Skeletal muscle cell (primary cell): Measurements from ENCODE around the gene LARGE1.
A peak's percentile ranks its signal among the peaks of the same experiment; 100 is the strongest.

Experiments used
- DNase-seq: peaks from one replicate; pipeline ENCODE4 v3.0.0-alpha.2; 2010; ENCODE audit warnings: low read depth
- H3K4me3 ChIP-seq: 2 replicates; pipeline ENCODE4 v1.5.1; 2011; ENCODE audit warnings: low read depth, mild to moderate bottlenecking, control low read depth, low read length, moderate library complexity

Gene LARGE1

DNA sequence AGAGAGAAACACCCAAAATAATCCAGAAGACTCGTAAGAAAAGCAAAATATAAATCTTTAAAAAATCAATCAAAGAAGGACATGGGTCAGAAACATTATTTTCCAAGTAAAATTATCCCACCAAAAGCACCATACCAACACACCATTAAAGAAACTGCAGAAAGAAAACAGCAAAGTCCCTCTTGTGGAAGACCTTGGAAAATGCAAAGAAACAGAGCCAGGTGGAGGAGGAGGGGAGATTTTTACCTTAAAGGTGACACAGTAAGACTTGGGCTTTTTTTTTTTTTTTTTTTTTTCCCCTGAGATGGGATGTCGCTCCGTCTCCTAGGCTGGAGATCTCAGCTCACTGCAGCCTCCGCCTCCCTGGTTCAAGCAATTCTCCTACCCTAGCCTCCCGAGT is 123.8 kb downstream of the LARGE1 start:
- no peak for DNase-seq
- H3K4me3 ChIP-seq, result no peak overlapping the region

DNA sequence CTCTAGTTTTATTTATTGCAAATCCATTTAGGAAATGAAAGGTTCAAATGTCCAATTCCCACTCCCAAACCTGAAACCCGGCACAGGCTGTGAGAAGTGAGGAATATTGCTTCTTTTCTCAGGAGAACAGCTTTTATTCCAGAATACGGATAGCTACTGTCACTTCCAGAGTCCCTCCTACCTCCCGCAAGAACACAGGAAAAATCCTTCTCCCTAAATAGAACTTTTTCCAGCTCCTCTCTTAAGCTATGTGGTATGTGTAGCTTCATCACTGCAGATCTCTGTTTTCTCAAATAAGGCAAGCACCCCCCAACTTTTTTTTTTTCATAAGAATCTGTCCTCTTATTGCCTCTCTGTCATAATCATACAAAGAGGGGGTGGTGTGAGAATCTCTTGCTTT is 126.8 kb downstream of the LARGE1 start:
- no peak for DNase-seq
- H3K4me3 ChIP-seq, result no peak overlapping the region

DNA sequence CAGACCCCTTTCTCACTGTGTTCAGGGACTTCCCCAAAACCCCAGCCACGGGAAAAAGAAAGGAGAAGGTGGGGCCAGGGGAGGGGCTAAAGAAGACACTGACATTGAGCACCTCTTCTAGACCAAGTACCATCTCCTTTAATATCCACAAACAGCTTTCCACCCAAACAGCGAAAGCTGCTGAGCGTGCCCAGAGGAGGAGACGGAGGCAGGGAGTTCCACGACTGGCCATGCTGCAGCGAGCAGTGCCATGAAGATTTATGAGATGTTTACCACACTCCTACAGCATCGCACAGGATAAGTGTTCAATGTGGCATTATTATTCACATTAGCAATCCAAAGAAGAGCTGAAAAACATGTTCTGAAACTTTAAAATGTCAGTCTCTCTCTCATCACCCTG is 127.4 kb downstream of the LARGE1 start:
- no peak for DNase-seq
- no peak overlapping the region for H3K4me3 ChIP-seq

DNA sequence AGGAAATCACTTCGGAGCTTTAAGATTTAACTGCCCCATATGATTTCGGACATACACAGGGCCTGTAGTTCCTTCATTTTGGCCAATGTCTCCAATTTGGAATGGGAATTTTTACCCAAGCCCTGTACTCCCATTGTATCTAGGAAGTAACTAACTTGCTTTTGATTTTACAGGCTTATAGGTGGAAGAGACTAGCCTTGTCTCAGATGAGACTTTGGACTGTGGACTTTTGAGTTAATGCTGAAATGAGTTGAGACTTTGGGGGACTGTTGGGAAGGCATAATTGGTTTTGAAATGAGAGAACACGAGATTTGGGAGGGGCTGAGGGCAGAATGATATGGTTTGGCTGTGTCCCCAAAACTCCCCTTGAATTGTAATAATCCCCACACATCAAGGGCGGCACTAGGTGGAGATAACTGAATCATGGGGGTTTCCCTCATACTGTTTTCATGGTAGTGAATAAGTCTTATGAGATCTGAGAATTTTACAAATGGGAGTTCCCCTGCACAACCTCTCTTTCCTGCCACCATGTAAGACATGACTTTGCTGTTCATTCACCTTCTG is 130.5 kb downstream of the LARGE1 start:
- H3K4me3 ChIP-seq, result no peak overlapping the region
- no peak for DNase-seq

DNA sequence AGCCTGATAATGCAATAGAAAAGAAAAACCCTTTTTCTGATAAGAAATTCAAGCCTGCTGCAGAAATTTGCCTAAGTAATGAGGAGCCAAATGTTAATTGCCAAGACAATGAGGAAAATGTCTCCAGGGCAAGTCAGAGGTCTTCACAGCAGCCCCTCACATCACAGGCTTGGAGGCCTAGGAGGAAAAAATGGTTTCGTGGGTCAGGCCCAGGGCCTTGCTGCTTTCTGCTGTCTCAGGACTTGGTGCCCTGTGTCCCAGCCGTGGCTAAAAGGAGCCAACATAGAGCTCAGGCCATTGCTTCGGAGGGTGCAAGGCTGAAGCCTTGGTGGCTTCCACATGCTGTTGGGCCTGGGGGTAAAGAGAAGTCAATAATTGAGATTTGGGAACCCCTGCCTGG is 131.3 kb downstream of the LARGE1 start:
- no peak for DNase-seq
- H3K4me3 ChIP-seq, result no peak overlapping the region

DNA sequence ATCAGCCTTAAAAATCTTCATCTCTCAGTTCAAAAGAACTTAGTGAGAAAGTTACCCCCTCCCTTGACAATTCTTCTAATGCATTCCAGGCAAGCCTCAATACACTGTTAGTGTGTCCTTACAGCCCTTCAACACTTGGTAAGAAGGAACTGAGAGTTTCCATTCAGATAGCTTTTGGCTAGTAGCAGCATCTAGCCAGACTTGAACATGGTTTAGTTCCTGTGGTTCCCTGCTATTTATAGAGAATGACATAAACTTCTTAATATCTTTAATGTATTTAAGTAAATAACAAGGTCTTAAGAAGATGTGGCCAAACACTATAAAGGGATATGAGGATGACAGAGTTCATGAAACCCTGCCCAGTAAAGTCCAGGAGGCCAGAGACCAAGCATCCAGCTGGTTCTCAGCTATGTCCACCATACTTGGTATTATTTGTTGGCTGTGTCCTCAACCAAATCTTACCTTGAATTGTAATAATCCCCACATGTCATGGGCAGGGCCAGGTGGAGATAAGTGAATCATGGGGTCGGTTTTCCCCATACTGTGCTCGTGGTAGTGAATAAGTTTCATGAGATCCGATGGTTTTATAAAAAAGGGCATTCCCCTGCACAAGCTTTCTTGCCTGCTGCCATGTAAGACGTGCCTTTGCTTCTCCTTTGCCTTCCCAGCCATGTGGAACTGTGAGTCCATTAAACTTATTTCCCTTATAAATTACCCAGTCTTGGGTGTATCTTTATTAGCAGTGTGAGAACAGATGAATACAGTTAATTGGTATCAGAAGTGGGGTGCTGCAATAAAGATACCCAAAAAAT is 132.4 kb downstream of the LARGE1 start:
- no peak for DNase-seq
- H3K4me3 ChIP-seq, result no peak overlapping the region

DNA sequence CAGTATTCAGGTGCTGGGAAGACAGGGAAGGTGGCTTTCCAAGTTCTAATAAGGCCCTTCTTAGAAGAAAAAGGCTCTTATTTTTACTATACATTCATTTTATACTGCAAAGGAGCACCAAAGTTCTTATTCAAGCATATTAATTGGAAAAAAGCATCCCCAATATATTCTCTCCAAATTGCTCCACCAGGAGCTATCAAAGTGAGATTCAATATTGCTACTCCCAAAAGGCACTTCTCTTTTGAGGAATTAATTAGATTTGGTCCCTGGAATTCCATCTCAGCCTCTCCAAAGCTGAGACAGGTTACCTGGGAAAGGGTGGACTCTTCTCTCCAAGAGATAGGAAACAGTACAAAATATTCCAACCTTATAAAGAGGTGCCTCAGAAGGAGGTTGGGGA is 134.1 kb downstream of the LARGE1 start:
- no peak overlapping the region for H3K4me3 ChIP-seq
- DNase-seq, result no peak

DNA sequence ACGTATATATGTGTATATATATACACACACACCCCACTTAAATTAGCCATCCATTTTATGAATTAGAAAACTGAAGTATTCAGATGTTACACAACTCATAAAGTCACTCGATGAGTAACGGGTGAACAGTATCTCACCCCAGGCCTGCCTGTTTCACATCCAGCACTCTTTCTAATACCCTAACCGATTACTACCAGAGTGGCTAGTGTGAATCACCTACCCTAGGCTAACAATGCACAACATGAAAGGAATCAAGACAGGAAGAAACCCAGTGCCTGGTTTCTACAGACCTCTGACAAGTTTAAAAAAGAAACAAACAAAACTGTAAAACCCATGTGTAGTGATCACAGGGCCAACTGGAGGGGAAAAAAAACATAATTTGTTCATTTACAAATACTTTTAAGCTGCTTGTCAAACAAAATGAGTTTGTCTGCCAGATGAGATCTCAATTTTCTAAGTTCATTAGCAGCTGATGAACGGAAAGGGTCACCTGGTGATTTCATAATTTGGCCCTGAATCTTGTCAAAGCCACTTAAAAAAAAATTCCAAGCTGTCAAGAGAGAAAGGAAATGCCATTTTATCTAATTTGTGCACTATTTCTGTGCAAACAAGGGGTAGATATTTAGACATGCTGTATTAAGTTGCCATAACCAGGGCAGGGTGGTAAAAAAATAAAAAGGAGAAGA is 134.8 kb downstream of the LARGE1 start:
- H3K4me3 ChIP-seq, result no peak overlapping the region
- DNase-seq, result peak; percentile 11

DNA sequence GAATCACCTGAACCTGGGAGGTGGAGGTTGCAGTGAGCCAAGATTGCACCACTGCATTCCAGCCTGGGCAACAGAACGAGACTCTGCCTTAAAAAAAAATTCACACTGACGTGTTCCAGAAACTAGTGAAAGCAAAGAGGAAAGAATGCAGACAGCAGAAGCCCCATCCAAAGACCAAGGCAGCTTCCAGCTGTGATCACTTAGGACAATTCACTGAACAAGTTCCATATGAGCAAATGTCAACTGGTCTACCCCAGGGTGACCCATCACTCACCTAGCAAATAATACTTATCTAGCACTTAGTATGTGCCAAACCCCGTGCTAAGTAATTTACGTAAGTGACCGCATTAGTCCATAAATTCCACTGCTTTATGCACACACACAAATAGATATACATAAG is 138.9 kb downstream of the LARGE1 start:
- no peak for DNase-seq
- H3K4me3 ChIP-seq, result no peak overlapping the region

DNA sequence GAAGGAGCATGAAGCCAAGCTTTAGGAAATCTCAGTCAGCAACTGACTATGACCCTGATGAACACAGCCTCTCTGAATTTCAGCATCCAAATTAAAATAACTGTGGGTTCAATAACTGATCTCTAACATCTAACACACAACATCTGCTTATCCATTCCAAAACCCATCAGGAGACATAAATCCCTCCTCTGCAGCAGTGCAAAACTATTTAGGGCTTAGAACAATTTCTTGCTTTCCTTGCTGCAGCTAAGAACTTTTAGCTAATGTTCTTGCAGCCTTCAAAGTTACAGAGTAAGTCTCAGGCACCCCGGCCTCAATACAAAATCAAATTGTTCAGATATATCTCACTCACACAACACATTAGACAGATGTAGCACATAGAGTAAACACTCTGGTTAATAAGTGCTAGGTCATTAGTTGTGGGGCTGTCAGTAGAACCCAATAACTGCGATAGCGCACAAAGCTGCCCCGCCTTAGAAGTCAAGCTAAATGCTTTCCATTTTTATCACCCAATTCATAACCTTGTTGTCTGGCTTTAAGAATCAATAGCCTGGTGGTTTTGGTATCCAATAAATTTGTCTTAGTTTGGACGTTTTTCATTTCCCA is 139.6 kb downstream of the LARGE1 start:
- no peak for DNase-seq
- no peak overlapping the region for H3K4me3 ChIP-seq

DNA sequence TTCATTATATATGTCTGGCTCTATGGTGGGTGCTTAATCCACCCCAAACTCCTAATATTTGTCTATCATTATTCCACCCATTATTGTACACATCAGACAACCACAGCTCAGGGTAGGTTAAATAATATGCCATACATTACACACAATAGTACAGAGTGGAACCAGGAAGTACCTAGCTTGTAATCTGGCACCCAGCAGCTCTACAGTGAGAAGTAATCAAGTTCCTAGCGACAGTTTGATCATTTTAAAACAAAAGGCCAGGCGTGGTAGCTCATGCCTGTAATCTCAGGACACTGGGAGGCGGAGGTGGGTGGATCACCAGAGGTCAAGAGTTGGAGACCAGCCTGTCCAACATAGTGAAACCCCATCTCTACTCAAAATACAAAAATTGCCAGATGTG is 141.0 kb downstream of the LARGE1 start:
- DNase-seq, result no peak
- H3K4me3 ChIP-seq, result no peak overlapping the region

DNA sequence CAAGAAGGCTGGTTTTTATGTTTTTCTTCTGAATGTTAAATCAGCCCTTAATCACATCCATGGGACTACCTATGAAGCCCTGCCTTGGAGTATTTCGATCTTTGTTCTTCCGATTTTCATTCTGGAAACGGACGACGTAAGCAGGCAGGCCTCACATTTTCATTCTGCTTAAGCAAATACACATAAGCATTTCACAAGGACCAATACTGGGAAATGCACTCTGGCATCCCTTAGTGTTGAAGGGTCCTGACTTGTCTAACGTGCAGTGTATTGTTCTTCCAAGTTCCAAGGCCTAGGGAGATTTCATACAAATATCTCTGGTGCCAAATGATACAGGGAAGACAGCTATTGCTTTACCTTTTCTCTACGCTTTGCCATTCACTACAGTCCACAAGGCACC is 143.8 kb downstream of the LARGE1 start:
- H3K4me3 ChIP-seq, result no peak overlapping the region
- DNase-seq, result no peak

DNA sequence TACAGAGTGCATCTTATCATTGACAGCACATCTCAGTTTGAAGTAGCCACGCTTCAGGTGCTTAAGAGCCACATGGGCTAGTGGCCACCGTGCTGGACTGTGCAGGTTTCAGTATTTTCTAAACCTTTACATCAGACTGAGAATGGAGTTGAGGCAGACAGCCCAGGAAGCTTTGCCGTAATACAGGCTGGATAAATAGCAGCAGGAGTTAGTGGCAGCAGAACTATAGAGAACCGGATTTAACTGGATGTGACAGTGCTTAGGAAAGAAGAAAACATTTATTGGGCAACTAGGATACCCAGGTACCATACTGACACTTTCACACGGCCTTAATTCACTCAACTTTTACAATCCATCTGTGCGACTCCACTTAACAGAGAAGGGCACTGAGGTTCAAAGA is 145.5 kb downstream of the LARGE1 start:
- no peak overlapping the region for H3K4me3 ChIP-seq
- no peak for DNase-seq

DNA sequence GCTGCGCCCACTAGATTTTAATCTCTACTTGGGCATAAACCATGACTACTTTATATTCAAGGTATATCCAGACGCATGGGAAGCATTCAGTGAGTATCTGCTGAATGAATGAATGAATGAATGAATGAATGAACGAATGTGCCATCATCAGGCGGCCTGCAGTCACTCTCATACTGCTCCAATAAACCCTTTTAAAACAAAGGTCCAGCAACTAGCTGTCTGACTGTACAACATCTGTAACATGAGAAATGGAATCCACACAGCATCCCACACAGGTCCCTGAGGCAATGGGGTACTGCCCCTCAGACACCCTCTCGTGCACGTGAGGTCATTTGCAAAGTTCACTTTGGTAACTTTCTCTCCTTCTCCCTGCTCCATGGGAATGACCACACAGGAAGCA is 147.5 kb downstream of the LARGE1 start:
- H3K4me3 ChIP-seq, result no peak overlapping the region
- DNase-seq, result no peak

DNA sequence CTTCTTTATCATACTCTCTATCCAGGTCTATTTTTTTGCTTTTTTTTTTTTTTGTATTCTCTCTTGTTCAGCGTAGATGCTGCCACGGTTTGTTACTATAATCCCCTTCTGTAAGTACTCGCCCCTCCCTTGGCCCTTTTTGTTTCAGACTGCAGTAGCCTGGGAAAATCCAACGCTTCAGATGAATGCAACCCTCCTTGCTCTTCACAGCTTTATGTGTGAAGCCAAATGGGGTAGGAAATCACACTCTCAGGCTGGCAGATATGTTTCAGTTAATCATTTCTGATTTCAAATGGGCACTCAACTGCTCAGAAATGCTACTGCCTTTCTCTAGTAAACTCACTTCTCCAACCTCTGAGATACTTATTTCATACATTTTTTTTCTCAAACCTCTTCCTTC is 149.1 kb downstream of the LARGE1 start:
- H3K4me3 ChIP-seq, result no peak overlapping the region
- DNase-seq, result no peak

DNA sequence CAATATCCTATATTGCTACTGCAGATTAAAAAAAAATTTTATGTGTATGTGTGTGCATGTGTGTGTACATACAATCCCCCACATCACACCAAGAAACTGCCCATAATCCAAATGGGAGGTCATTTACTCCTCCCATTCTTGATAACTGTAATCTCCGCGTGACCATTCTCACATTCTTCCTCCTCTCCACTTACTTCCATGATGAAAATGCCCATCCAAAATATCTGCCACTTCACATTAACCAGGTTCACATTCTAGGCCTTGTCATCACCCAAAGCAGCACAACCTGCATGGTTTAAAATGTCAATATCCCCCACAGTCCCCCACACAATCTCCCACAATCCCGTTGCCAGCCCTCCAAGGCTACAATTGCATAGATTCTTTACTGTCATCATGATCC is 149.6 kb downstream of the LARGE1 start:
- DNase-seq, result no peak
- H3K4me3 ChIP-seq, result no peak overlapping the region

DNA sequence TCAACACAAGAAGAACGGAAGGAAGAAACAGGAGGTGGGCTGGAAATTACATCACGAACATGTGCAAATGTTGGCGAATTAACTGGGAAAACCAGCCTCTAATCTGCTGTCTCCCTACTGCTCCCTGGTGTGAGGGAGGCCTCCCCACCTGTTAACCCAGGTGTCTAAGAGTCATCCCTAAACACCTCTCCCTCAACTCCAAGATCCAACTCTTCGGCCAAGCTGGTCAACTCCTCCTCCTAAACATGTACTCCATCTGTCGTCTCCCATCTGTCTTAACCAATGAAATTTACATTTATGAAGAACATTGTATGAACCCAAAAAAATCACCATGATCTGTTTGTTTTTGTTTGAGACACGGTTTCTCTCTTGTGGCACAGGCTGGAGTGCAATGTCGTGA is 154.2 kb downstream of the LARGE1 start:
- H3K4me3 ChIP-seq, result no peak overlapping the region
- DNase-seq, result no peak

DNA sequence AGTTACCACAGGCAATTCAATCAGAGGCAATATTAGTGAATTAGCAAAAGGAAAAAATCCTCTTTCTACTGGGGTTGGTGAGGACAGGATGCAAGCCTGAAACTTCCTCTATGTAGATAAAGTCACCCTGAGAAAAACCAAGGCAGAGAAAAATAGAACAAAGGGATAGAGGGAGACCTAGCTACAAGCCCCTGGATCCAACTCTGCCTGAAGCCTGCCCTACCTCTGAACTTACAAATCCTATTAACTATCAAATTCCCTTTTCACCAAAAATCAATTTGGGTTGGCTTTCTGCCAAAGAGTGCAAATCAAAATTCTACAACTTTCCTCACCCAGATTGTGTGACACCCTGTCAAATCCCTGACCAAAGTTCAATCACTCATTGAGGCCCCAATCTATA is 161.3 kb downstream of the LARGE1 start:
- H3K4me3 ChIP-seq, result no peak overlapping the region
- DNase-seq, result no peak

DNA sequence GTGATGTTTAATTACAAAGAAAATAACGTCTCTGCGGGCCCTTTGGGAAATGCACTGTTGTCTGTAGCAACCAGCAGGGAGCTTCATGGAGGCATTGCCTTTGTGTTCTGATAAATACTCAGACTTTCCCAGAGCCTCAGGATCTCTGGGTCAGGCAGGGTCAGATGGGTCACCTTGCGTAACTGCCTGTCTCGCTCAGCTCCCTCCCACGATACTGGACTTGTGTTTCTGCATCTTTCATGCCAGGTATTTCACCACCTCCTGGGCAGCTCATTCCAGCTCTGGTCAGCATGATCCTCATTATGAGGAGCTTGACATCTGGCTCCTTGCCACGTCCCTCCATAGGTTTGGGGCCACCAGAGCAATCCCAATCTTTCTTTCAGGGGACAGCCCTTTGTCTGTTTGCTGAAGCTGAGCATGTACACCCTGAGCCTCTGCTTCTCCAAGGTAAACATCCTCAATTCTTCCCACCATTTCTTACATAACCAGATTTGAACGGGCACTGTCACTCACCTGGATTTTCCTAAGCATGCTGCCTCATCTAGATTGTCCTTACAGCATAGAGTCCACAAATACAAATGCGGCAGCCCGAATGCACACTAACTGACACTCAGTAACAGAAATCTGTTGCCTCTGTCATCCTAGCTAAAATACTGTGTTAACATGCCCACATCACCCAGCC is 162.3 kb downstream of the LARGE1 start:
- no peak for DNase-seq
- no peak overlapping the region for H3K4me3 ChIP-seq
